NCI-H2107 treated with DMSO at 0.1 percent for 48 hours (cell line): Measurements from ENCODE around the gene COG5.
A peak's percentile ranks its signal among the peaks of the same experiment; 100 is the strongest.

Experiments
- DNase-seq: peaks from one replicate; lab custom pipeline; 2025; ENCODE audit not compliant: unreplicated experiment; lab: John Stamatoyannopoulos, UW

Gene COG5

GRCh38 chr7:107464666-107465226 lies 99.0 kb downstream of the COG5 start:
- no peak for DNase-seq

GRCh38 chr7:107463139-107464078 lies 100.3 kb downstream of the COG5 start:
- peak; percentile 57 for DNase-seq

GRCh38 chr7:107461938-107462533 lies 101.7 kb downstream of the COG5 start:
- DNase-seq, result no peak

- DNase-seq, result no peak
These were observed 110.3 kb downstream of the COG5 start for GRCh38 chr7:107453388-107453787.

GRCh38 chr7:107450970-107451369 lies 112.8 kb downstream of the COG5 start:
- DNase-seq, result no peak

- DNase-seq, result no peak
These were observed 116.7 kb downstream of the COG5 start for GRCh38 chr7:107446988-107447387.

GRCh38 chr7:107446531-107446930 lies 117.2 kb downstream of the COG5 start:
- no peak for DNase-seq

GRCh38 chr7:107442678-107443077 lies 121.0 kb downstream of the COG5 start:
- no peak for DNase-seq

- DNase-seq, result no peak
These were observed 121.9 kb downstream of the COG5 start for GRCh38 chr7:107441581-107442422.

- no peak for DNase-seq
These were observed 124.7 kb downstream of the COG5 start for GRCh38 chr7:107439025-107439424.

GRCh38 chr7:107435749-107436148 lies 128.0 kb downstream of the COG5 start:
- no peak for DNase-seq

GRCh38 chr7:107432261-107432660 lies 131.5 kb downstream of the COG5 start:
- no peak for DNase-seq

- no peak for DNase-seq
These were observed 133.7 kb downstream of the COG5 start for GRCh38 chr7:107430057-107430456.

- DNase-seq, result no peak
These were observed 135.1 kb downstream of the COG5 start for GRCh38 chr7:107428642-107429041.

- DNase-seq, result no peak
These were observed 136.3 kb downstream of the COG5 start for GRCh38 chr7:107427462-107427861.

GRCh38 chr7:107414198-107414597 lies 149.5 kb downstream of the COG5 start:
- DNase-seq, result no peak

GRCh38 chr7:107408349-107408748 lies 155.4 kb downstream of the COG5 start:
- DNase-seq, result no peak

GRCh38 chr7:107405559-107405958 lies 158.2 kb downstream of the COG5 start:
- DNase-seq, result no peak

- no peak for DNase-seq
These were observed 158.8 kb downstream of the COG5 start for GRCh38 chr7:107404740-107405537.

GRCh38 chr7:107398161-107398560 lies 165.6 kb downstream of the COG5 start:
- DNase-seq, result no peak
